ENCODE measurements around the gene FYB2. TPM values are rescaled to one million over a fixed set of nuclear protein-coding genes. Genes with fewer than 3 reads are reported as not detected.

The FYB2 gene
- total RNA-seq, 1 experiment from 2014 or later, result 0.48 TPM

DNA sequence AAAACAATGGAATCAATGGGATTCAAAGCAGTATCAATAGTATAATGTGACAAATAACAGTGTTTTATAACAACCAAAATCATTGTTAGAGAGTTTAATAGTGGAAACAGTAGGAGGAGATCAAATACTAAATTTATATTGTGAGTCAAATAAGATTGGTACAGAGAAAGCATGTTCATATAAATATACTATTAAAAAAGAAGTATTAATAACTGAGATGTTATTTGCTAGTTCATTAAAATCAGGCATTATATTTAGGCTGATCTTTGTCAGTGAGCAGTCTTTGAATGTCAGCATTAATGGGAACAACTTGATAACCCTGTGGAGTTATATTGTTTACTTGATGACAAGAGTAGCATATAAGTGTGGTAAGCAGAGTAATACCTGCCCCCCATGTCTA is 143.4 kb downstream of the FYB2 start:
- no peak overlapping the region for H2BK15ac ChIP-seq (ENCODE audit: low read depth, low read length)
- no peaks in the 10 kb centered on the region for H3K27me3 ChIP-seq (ENCODE audit: insufficient read depth, low read length)
- Mint-ChIP-seq H3K4me1 (no peaks in the 10 kb centered on the region), H3K36me3 (ENCODE audit: insufficient read depth in 1 of 3, low read depth in 3 of 3) (peaks cover 2 to 13% (median 5%) of the 10 kb centered on the region in 3 experiments; a peak in 5 of 7 replicates), H3K27ac (no peak overlapping the region), H3K9me3 (no peaks in the 10 kb centered on the region; a peak in 1 of 5 replicates), H3K4me3 (no peak overlapping the region), H3K27me3 (ENCODE audit: low read depth) (no peaks in the 10 kb centered on the region)
- DNase-seq, result no peak
- no peaks in the 10 kb centered on the region for H3K23me2 ChIP-seq (ENCODE audit: insufficient read length, low read depth, low read length, poor library complexity, severe bottlenecking)
- no peaks in the 10 kb centered on the region for H3K9me3 ChIP-seq (ENCODE audit: control insufficient read depth, low read depth, low read length)
- H3K4me1 ChIP-seq (ENCODE audit: insufficient read depth, low read length), result no peaks in the 10 kb centered on the region
- no peaks in the 10 kb centered on the region for H3K79me2 ChIP-seq (ENCODE audit: insufficient read depth, low read length)
- TF ChIP-seq, protein P1, sequence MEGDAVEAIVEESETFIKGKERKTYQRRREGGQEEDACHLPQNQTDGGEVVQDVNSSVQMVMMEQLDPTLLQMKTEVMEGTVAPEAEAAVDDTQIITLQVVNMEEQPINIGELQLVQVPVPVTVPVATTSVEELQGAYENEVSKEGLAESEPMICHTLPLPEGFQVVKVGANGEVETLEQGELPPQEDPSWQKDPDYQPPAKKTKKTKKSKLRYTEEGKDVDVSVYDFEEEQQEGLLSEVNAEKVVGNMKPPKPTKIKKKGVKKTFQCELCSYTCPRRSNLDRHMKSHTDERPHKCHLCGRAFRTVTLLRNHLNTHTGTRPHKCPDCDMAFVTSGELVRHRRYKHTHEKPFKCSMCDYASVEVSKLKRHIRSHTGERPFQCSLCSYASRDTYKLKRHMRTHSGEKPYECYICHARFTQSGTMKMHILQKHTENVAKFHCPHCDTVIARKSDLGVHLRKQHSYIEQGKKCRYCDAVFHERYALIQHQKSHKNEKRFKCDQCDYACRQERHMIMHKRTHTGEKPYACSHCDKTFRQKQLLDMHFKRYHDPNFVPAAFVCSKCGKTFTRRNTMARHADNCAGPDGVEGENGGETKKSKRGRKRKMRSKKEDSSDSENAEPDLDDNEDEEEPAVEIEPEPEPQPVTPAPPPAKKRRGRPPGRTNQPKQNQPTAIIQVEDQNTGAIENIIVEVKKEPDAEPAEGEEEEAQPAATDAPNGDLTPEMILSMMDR (conservative IDR thresholded peaks at IDR 0.05), result no peak
- no peak overlapping the region for H2AK5ac ChIP-seq (ENCODE audit: insufficient read length, low read length)
- H3K4ac ChIP-seq (ENCODE audit: low read depth, low read length), result no peak overlapping the region
- H3K27ac ChIP-seq (ENCODE audit: insufficient read length, low read depth, low read length), result no peak overlapping the region
- no peak overlapping the region for H3K23ac ChIP-seq (ENCODE audit: insufficient read length, low read depth, low read length)
- H4K20me1 ChIP-seq (ENCODE audit: control insufficient read depth, insufficient read depth, insufficient read length), result no peaks in the 10 kb centered on the region
- H4K8ac ChIP-seq (replicated peaks; ENCODE audit: insufficient read length, low read depth, low read length), result no peak overlapping the region
- H3K4me2 ChIP-seq (ENCODE audit: insufficient read depth, insufficient read length, low read length), result no peak overlapping the region
- no peak overlapping the region for H4K5ac ChIP-seq (ENCODE audit: insufficient read length, low read depth, low read length)
- H4K91ac ChIP-seq (ENCODE audit: insufficient read length, low read depth, low read length), result no peak overlapping the region
- no peak overlapping the region for H2BK12ac ChIP-seq (ENCODE audit: insufficient read length, low read depth, low read length)
- no peak overlapping the region for H3K56ac ChIP-seq (ENCODE audit: insufficient read length, low read depth, low read length)
- no peak overlapping the region for H3K14ac ChIP-seq (ENCODE audit: insufficient read depth, low read length)
- H3K79me1 ChIP-seq (ENCODE audit: insufficient read depth, low read depth, low read length, poor library complexity, severe bottlenecking), result no peaks in the 10 kb centered on the region
- no peak overlapping the region for H3K9ac ChIP-seq (ENCODE audit: extremely low read depth, insufficient read length, low read length)
- no peak overlapping the region for H3T11ph ChIP-seq (ENCODE audit: low read length)
- no peak overlapping the region for H2BK120ac ChIP-seq (ENCODE audit: low read depth, low read length, poor library complexity, severe bottlenecking)
- H3K18ac ChIP-seq (ENCODE audit: insufficient read length, low read depth, low read length), result no peak overlapping the region
- no peak overlapping the region for H2BK20ac ChIP-seq (ENCODE audit: low read depth, low read length, poor library complexity, severe bottlenecking)
- H2AFZ ChIP-seq (ENCODE audit: low read length), result no peak overlapping the region
- H2BK5ac ChIP-seq (ENCODE audit: insufficient read length, low read length), result no peak overlapping the region

Data from H9 (cell line).